PC-9 (cell line): Measurements from ENCODE around the gene TTLL13.

Experiments
- CTCF ChIP-seq: fragments of 200-600 bp; sonication (generic); conservative IDR thresholded peaks from 2 replicates; pipeline ENCODE4 v1.6.1; 2017; ENCODE audit warnings: mixed run types, antibody characterized with exemption, mild to moderate bottlenecking, moderate library complexity
- EZH2 ChIP-seq: fragments of 200-600 bp; sonication (generic); IDR thresholded peaks from 2 replicates; pipeline ENCODE4 v1.8.0; 2017; ENCODE audit warnings: antibody characterized with exemption, low read depth

GRCh38 chr15:90230610-90231009 lies 18.7 kb upstream of the TTLL13 start:
- TF ChIP-seq CTCF (no peak), EZH2 (no peak)
